ENCODE results near the gene PMEPA1. TPM values are rescaled to one million over a fixed set of nuclear protein-coding genes. Genes with fewer than 3 reads are reported as not detected.

Gene PMEPA1
- total and polyA plus RNA-seq, 3 experiments from 2014 or later: 0.30 to 4.4 (median 3.8) TPM

GRCh38 chr20:57701651-57702050 lies 8.2 kb downstream of the PMEPA1 start:
- Histone ChIP-seq H3K36me3 (ENCODE audit: insufficient read depth, low read length) (no peaks in the 10 kb centered on the region), H3K27ac (ENCODE audit: low read depth, low read length) (no peak overlapping the region), H3K27me3 (ENCODE audit: insufficient read depth, low read length, poor library complexity, severe bottlenecking) (no peaks in the 10 kb centered on the region), H3K4me1 (ENCODE audit: insufficient read depth, low read length) (no peaks in the 10 kb centered on the region), H3K9me3 (ENCODE audit: low read length) (no peaks in the 10 kb centered on the region), H3K4me3 (ENCODE audit: low read length) (no peak overlapping the region)
- Mint-ChIP-seq H3K27ac (no peak overlapping the region), H3K4me1 (peaks cover 0 to 34% (median 5%) of the 10 kb centered on the region in 3 donors), H3K36me3 (no peaks in the 10 kb centered on the region), H3K27me3 (peaks cover 4 to 12% of the 10 kb centered on the region in 2 donors), H3K9me3 (no peaks in the 10 kb centered on the region), H3K4me3 (no peak overlapping the region)
- ChIA-PET POLR2A (no interaction called here), CTCF (interaction anchor here (1.0 kb wide), 1 partner anchor 9 kb away, joined by 3 read pairs; no protein-coding TSS in a partner anchor)
- no peak for DNase-seq

- no peak overlapping the region for H3K4me3 ChIP-seq (ENCODE audit: low read length)
- Mint-ChIP-seq H3K9me3 (no peaks in the 10 kb centered on the region), H3K27me3 (peaks cover 4 to 12% of the 10 kb centered on the region in 2 donors), H3K4me3 (no peak overlapping the region), H3K36me3 (no peaks in the 10 kb centered on the region), H3K27ac (no peak overlapping the region), H3K4me1 (peaks cover 0 to 32% (median 5%) of the 10 kb centered on the region in 3 donors)
- CTCF ChIA-PET: interaction anchor here (1.0 kb wide), 1 partner anchor 10 kb away, joined by 3 read pairs; no protein-coding TSS in a partner anchor
- H3K9me3 ChIP-seq (ENCODE audit: low read length): no peaks in the 10 kb centered on the region
- DNase-seq: no peak
- H3K27ac ChIP-seq (ENCODE audit: low read depth, low read length): no peak overlapping the region
- H3K36me3 ChIP-seq (ENCODE audit: insufficient read depth, low read length): no peaks in the 10 kb centered on the region
- no peaks in the 10 kb centered on the region for H3K4me1 ChIP-seq (ENCODE audit: insufficient read depth, low read length)
- H3K27me3 ChIP-seq (ENCODE audit: insufficient read depth, low read length, poor library complexity, severe bottlenecking): no peaks in the 10 kb centered on the region
- POLR2A ChIA-PET: no interaction called here
Observed at GRCh38 chr20:57701090-57701489, 8.7 kb downstream of the PMEPA1 start.

- Histone ChIP-seq H3K4me3 (ENCODE audit: low read length) (no peak overlapping the region), H3K27me3 (ENCODE audit: insufficient read depth, low read length, poor library complexity, severe bottlenecking) (no peaks in the 10 kb centered on the region), H3K4me1 (ENCODE audit: insufficient read depth, low read length) (no peaks in the 10 kb centered on the region), H3K36me3 (ENCODE audit: insufficient read depth, low read length) (no peaks in the 10 kb centered on the region), H3K9me3 (ENCODE audit: low read length) (no peaks in the 10 kb centered on the region), H3K27ac (ENCODE audit: low read depth, low read length) (no peak overlapping the region)
- peaks cover 0 to 40% (median 5%) of the 10 kb centered on the region in 3 donors for H3K4me1 Mint-ChIP-seq
- CTCF ChIA-PET: no interaction called here
- no peak overlapping the region for H3K27ac Mint-ChIP-seq
- no peak overlapping the region for H3K4me3 Mint-ChIP-seq
- no peak for DNase-seq
- POLR2A ChIA-PET: no interaction called here
- peaks cover 4 to 8% of the 10 kb centered on the region in 2 donors for H3K27me3 Mint-ChIP-seq
- H3K9me3 Mint-ChIP-seq: no peaks in the 10 kb centered on the region
- no peaks in the 10 kb centered on the region for H3K36me3 Mint-ChIP-seq
Observed at GRCh38 chr20:57699395-57699794, 10.4 kb downstream of the PMEPA1 start.

- POLR2A ChIA-PET: no interaction called here
- no peak for DNase-seq
- Mint-ChIP-seq H3K4me1 (peaks cover 0 to 40% (median 5%) of the 10 kb centered on the region in 3 donors), H3K27me3 (peaks cover 4 to 8% of the 10 kb centered on the region in 2 donors), H3K9me3 (no peaks in the 10 kb centered on the region), H3K36me3 (no peaks in the 10 kb centered on the region), H3K27ac (no peak overlapping the region), H3K4me3 (peak overlapping the region in 1 of 7 donors; percentile 16)
- Histone ChIP-seq H3K36me3 (ENCODE audit: insufficient read depth, low read length) (no peaks in the 10 kb centered on the region), H3K4me3 (ENCODE audit: low read length) (no peak overlapping the region), H3K4me1 (ENCODE audit: insufficient read depth, low read length) (no peaks in the 10 kb centered on the region), H3K27me3 (ENCODE audit: insufficient read depth, low read length, poor library complexity, severe bottlenecking) (no peaks in the 10 kb centered on the region), H3K9me3 (ENCODE audit: low read length) (no peaks in the 10 kb centered on the region), H3K27ac (ENCODE audit: low read depth, low read length) (no peak overlapping the region)
- CTCF ChIA-PET: no interaction called here
Observed at GRCh38 chr20:57698867-57699275, 10.9 kb downstream of the PMEPA1 start.

GRCh38 chr20:57698116-57698866 lies 11.5 kb downstream of the PMEPA1 start:
- Mint-ChIP-seq H3K27ac (peak overlapping the region in 2 of 8 donors; percentile 19 to 43), H3K4me3 (peak overlapping the region in 2 of 7 donors; percentile 7 to 16), H3K4me1 (peaks cover 0 to 40% (median 5%) of the 10 kb centered on the region in 3 donors), H3K9me3 (no peaks in the 10 kb centered on the region), H3K27me3 (peaks cover 4 to 8% of the 10 kb centered on the region in 2 donors), H3K36me3 (no peaks in the 10 kb centered on the region)
- H3K27me3 ChIP-seq (ENCODE audit: insufficient read depth, low read length, poor library complexity, severe bottlenecking): no peaks in the 10 kb centered on the region
- H3K9me3 ChIP-seq (ENCODE audit: low read length): no peaks in the 10 kb centered on the region
- no peak overlapping the region for H3K27ac ChIP-seq (ENCODE audit: low read depth, low read length)
- peak in 1 of 5 donors; percentile 74 for DNase-seq
- POLR2A ChIA-PET: no interaction called here
- H3K36me3 ChIP-seq (ENCODE audit: insufficient read depth, low read length): no peaks in the 10 kb centered on the region
- H3K4me1 ChIP-seq (ENCODE audit: insufficient read depth, low read length): no peaks in the 10 kb centered on the region
- no peak overlapping the region for H3K4me3 ChIP-seq (ENCODE audit: low read length)
- CTCF ChIA-PET: no interaction called here

GRCh38 chr20:57697543-57697942 lies 12.3 kb downstream of the PMEPA1 start:
- Mint-ChIP-seq H3K27me3 (peaks cover 2 to 8% of the 10 kb centered on the region in 2 donors), H3K4me1 (peaks cover 0 to 39% (median 5%) of the 10 kb centered on the region in 3 donors), H3K27ac (no peak overlapping the region), H3K36me3 (no peaks in the 10 kb centered on the region), H3K4me3 (no peak overlapping the region), H3K9me3 (no peaks in the 10 kb centered on the region)
- Histone ChIP-seq H3K27me3 (ENCODE audit: insufficient read depth, low read length, poor library complexity, severe bottlenecking) (no peaks in the 10 kb centered on the region), H3K4me3 (ENCODE audit: low read length) (no peak overlapping the region), H3K36me3 (ENCODE audit: insufficient read depth, low read length) (no peaks in the 10 kb centered on the region), H3K9me3 (ENCODE audit: low read length) (no peaks in the 10 kb centered on the region), H3K4me1 (ENCODE audit: insufficient read depth, low read length) (no peaks in the 10 kb centered on the region), H3K27ac (ENCODE audit: low read depth, low read length) (no peak overlapping the region)
- DNase-seq: no peak
- POLR2A ChIA-PET: no interaction called here
- CTCF ChIA-PET: interaction anchor here (2.6 kb wide), 1 partner anchor 15 kb away, joined by 7 read pairs; no protein-coding TSS in a partner anchor

GRCh38 chr20:57696401-57696961 lies 13.3 kb downstream of the PMEPA1 start:
- Mint-ChIP-seq H3K4me1 (peaks cover 0 to 37% (median 6%) of the 10 kb centered on the region in 3 donors), H3K36me3 (no peaks in the 10 kb centered on the region), H3K27me3 (peaks cover 0 to 8% of the 10 kb centered on the region in 2 donors), H3K27ac (no peak overlapping the region), H3K4me3 (no peak overlapping the region), H3K9me3 (no peaks in the 10 kb centered on the region)
- CTCF ChIA-PET: interaction anchor here (2.6 kb wide), 1 partner anchor 14 kb away, joined by 7 read pairs; no protein-coding TSS in a partner anchor
- Histone ChIP-seq H3K27me3 (ENCODE audit: insufficient read depth, low read length, poor library complexity, severe bottlenecking) (no peaks in the 10 kb centered on the region), H3K27ac (ENCODE audit: low read depth, low read length) (no peak overlapping the region), H3K4me1 (ENCODE audit: insufficient read depth, low read length) (no peaks in the 10 kb centered on the region), H3K36me3 (ENCODE audit: insufficient read depth, low read length) (no peaks in the 10 kb centered on the region), H3K9me3 (ENCODE audit: low read length) (no peaks in the 10 kb centered on the region), H3K4me3 (ENCODE audit: low read length) (no peak overlapping the region)
- POLR2A ChIA-PET: no interaction called here
- no peak for DNase-seq

- ChIA-PET CTCF (interaction anchor here (2.6 kb wide), 1 partner anchor 14 kb away, joined by 7 read pairs; no protein-coding TSS in a partner anchor), POLR2A (no interaction called here)
- Mint-ChIP-seq H3K4me3 (no peak overlapping the region), H3K9me3 (no peaks in the 10 kb centered on the region), H3K27me3 (peaks cover 0 to 6% of the 10 kb centered on the region in 2 donors), H3K27ac (no peak overlapping the region), H3K36me3 (no peaks in the 10 kb centered on the region), H3K4me1 (peaks cover 0 to 37% (median 6%) of the 10 kb centered on the region in 3 donors)
- no peaks in the 10 kb centered on the region for H3K4me1 ChIP-seq (ENCODE audit: insufficient read depth, low read length)
- no peak for DNase-seq
- no peaks in the 10 kb centered on the region for H3K9me3 ChIP-seq (ENCODE audit: low read length)
- H3K4me3 ChIP-seq (ENCODE audit: low read length): no peak overlapping the region
- H3K36me3 ChIP-seq (ENCODE audit: insufficient read depth, low read length): no peaks in the 10 kb centered on the region
- H3K27ac ChIP-seq (ENCODE audit: low read depth, low read length): no peak overlapping the region
- no peaks in the 10 kb centered on the region for H3K27me3 ChIP-seq (ENCODE audit: insufficient read depth, low read length, poor library complexity, severe bottlenecking)
Observed at GRCh38 chr20:57695940-57696339, 13.9 kb downstream of the PMEPA1 start.

Data from CD8-positive, alpha-beta memory T cell (primary cell).